Hematopoietic multipotent progenitor cell treated with erythropoietin and hydrocortisone succinate and interleukin-3 and kit ligand, for 8 days (in vitro differentiated cells): Measurements from ENCODE around the gene CPNE5.
A peak's percentile ranks its signal among the peaks of the same experiment; 100 is the strongest.

ENCODE experiments used
- DNase-seq: peaks from one replicate; pipeline ENCODE4 v3.0.0-alpha.2; 2015

The CPNE5 gene

DNA sequence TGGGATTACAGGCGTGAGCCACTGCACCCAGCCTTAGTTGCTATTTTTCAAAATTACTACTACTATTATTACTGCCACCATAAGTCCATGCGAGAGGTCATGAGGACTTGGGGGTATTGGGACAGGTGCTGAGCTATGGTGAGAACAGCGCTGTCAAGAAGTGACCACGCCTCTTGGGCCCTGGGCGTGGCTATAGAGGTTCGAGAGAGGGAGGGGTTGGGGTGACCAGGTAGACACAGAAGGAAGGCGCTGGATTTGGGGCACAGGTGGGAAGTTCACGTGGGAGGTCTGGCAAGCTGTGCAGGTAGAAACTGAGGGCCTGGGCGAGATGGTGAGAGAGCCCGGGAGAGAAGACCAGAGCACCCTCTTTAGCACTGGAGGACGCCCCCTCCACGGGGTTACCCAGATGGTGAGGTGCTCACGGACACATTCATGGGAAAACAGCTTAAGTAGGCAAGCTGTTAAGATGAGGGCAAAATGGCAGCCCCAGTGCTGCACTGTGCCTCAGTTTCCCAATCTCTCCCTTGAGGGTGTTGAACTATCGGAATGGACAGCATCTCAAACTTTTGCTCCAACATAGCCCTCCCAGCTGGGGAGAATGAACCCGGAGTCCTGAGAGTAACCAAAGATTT, 80.6 kb downstream of the CPNE5 start:
- no peak for DNase-seq

DNA sequence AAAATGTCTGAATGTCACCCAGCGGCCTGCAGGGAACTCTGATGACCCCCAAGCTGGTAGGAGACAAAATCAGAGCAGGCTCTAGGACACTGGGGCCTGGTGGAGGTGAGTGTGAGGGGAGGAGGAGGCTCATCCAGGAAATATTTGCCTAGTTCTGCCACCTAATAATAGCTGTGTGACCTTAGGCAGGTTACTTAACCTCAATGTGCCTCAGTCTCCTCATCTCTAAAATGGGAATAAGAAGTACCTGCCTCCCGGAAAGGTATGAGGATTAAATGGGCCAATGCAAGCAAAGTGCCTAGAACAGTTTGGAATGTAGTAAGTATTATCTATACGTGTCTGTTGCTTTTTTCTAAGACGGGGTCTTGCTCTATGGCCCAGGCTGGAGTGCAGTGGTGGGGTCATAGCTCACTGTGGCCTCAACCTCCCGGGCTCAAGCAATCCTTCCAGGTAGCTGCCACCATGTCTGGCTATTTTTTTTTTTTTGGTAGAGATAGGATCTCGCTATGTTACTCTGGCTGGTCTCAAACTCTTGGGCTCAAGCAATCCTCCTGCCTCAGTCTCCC, 81.2 kb downstream of the CPNE5 start:
- DNase-seq: no peak

DNA sequence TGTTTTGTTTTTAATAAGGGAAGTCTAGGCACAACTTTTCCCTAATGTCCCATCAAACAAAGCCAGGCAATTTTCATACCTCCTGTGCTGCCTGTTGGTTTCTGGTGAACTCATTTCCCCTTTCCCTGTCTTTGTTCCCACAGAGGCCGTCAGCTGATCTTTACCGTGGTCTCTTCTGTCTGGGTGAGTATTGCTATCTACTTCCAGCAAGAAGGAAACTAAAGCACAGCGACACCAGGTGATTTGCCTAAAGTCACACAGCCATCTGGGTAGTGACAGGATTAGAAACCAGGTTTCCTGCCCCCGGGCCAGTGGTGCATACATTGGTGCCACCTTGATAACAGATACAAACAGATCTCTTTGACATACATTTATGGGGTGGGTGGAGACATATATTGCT, 82.0 kb downstream of the CPNE5 start:
- no peak for DNase-seq

DNA sequence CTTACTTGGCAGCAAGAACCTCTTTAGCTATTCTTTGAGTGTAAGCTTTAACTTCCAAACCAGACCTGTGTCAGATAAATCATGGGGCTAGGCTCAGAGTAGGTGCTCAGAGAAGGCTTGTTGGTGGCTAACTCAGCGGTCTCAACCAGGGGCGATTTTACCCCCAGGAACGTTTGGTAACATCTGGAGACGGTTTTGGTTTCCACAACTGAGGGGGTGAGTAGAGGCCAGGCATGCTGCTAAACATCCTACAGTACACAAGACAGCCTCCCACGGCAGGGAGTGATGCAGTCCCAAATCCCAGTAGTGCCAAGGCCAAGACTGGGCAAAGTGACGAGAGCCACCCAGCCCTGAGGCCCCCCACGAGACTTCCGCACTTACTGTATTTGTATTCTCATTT, 82.5 kb downstream of the CPNE5 start:
- no peak for DNase-seq

DNA sequence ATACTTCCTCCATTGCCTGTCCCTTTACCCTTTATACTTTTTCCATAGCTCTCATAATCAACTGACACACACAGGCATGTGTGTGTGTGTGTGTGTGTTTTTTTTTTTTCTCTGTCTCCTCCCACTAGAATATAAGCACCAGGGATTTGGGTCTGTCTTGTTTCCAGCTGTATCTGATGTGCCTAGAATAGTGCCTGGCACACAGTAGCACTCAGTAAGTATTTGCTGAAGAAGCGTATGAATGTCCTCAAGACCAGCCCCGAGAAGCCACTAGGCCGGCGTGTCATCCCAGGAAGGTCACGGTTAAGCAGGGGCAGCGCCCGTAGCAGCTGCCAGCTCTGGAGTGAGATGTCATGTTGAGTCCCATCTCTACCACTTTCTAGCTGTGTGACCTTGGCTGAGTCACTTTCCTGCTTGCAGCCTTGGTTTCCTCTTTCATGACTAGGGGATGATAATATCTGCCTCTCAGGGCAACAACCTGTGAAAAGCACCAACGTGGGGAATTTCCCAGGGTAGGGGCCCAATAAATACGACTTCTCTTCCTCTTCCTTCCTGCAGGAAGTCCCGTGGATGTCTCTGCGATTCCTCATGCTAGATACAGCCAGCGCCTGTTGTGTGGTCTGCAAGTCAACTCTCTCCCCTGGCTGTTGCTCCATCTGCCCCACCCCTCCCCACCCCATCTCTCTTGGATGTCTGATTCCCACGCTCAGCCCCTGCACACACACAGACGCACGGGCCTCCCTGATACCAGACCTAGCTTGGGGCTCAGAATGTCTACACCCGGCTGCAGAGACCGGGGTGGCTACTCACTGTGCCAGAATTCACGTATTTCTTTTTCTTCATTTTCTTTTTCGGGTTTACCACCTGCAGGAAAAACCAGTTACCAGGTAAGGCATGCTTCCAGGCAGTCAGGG, 83.6 kb downstream of the CPNE5 start:
- peak; percentile 6 for DNase-seq

DNA sequence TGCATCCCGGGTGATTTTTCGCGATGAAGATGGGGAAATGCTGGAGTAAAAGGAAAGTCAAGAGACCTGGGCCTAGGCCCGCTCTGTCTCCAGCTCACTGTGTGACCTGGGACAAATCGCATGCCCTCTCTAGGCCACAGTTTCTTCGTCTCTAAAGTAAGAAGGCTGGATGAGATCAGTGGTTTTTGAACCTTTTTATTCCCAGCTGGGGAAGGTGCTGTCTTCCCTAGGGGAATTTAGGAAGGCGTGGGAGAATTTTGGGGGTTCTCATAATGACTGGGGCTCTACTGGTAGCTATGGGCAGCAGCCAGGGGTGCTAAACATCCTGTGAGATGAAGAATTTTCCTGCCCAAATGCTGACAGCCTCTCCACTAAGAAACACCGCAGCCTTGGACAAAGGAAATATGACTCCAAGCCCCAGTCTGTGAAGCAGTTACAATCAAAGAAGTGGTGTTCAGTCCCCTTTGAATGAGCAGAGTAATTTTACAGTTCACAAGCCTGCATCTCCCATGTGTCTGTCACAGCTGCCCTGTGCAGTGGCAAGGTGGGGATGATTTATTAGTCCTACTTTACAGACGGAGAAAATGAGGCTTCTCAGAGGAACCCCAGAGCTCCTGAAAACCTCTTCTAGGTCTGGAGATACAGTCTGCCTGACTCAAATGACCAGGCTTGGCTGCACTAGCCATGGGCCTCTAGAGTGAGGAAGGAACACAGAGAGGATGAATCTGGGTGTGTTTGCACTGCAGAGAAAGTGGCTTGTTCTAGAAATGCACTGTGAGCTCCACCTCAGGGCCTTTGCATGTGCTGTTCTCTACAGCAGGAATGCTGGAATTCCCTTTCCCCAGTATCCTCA, 84.4 kb downstream of the CPNE5 start:
- DNase-seq: no peak

DNA sequence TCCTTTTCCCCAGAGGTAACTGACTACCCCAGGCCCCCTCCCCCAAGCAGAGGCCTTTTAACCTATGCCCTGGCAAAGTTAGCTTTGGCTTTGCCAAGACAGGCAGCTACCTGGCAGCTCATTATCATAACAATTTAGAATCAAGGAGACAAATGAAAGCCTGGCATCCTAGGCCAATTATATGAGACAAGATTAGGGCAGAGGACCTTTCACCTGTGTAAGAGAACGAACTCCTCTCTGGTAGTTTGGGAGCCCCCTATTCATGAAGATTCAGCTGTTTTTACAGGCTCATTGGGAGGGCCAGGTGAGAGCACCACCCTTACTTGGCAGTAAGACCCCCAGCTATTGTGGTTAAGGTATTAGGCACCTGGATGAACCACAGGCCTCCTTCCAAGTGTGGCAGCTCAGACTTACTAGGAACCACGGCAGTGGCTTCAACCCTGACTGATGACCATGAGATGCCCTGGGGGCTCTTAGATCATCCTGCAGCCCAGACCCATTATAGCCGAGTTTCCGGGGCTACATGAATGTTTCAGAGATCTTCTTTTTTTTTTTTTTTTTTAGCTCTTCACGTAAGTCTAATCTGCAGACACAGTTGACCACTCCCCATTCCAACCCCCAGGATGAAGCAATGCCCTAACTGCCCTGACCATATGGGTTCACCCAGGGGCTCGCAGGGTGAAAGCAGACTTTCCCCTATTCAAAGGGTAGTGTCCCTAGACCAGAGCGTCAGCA, 85.4 kb downstream of the CPNE5 start:
- no peak for DNase-seq

DNA sequence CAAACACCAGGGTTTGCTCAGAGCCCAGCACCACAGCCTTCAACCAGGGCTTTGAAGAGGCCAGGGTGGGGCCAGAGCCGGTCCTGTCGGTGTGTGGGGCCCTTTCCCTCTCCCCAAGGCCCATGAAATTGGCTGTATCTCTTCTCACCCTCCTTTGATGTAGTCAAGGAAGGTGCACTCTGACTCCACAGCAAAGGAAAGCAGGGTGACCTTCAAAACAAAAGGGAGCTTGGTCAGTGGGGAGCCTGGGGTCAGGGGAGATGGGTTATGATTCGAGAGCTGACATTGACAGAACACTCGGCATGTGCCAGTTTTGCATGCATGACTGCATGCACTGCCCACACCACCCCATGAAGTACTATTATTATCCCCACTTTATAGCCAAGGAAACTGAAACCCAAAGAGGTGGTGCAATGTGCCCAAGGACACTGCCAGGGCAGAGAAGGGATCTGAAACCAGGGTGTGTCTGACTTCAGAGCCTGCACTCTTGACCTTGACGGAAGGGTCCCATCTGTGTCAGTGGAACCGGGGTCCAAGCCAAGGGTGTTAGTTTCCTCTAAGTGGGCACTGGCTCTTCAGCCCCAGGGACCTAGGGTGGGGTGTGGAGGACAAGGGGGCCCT, 86.2 kb downstream of the CPNE5 start:
- no peak for DNase-seq

DNA sequence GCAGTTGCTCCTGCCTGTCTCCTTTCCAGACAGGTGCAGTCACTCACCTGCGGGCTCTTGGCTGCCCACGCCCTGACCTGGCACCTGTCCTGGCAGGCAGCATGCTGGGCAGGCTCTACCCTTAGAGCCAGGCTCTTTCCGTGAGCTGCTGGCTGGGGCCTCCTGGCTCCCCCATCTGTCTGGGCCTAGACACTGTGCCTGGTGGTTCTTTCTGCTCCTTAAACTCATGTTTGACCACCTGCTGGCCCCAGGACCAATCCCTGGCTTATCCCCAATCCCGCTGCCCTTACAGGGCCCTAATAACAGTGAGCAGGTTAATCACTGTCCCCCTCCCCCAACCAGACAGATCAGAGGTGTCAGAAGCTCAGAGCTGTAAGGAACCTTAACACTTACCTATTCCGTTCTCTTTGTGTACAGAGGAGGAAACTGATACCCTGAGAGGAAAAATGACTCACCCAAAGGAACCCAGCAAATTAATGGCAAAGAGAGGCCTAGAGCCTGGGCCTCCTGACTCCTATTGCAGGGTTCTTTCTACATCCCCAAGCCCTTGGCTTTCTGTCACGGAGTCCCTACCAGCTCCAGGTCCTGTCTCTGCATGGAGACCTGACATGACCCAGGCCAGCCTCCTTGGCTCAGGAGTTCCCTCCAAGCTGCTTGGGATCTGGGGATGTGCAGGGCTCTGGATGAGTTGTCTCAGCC, 86.9 kb downstream of the CPNE5 start:
- no peak for DNase-seq

DNA sequence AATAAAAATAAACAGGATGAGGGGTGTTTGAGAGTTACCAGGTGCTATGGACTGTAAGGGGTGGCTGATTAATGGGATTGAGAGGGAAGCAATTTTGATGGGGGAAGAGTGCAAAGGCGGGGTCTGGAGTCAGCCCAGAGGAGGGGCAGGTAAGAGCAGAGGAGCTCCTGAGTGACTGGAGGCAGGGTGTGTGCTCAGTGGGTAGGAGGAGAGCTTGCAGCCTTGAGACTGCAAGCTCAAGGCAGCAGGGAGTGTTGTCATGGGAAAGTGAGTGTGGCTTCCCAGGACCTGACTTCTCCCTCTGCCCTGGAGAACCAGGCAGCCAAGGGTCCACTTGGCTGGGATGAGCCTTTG, 87.4 kb downstream of the CPNE5 start:
- no peak for DNase-seq

DNA sequence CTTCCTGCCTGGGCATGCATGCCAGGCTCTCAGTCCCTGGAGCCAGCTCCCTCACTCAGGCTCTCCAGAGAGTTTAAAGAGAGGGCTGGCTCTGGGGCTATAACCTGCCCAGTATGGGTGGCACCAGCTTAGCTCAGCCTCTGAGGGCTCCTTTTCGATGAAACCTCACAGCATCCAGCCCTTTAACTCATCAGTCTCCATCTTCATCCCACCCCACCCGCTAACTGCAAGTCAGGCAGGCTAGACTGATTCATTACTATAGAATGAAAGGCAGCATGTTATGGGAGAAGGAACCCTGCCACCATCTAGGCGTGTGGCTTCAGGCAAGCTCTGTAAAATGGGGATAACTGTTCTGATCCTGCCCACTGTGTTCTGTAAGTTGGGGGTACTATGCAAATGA, 88.2 kb downstream of the CPNE5 start:
- DNase-seq: no peak

DNA sequence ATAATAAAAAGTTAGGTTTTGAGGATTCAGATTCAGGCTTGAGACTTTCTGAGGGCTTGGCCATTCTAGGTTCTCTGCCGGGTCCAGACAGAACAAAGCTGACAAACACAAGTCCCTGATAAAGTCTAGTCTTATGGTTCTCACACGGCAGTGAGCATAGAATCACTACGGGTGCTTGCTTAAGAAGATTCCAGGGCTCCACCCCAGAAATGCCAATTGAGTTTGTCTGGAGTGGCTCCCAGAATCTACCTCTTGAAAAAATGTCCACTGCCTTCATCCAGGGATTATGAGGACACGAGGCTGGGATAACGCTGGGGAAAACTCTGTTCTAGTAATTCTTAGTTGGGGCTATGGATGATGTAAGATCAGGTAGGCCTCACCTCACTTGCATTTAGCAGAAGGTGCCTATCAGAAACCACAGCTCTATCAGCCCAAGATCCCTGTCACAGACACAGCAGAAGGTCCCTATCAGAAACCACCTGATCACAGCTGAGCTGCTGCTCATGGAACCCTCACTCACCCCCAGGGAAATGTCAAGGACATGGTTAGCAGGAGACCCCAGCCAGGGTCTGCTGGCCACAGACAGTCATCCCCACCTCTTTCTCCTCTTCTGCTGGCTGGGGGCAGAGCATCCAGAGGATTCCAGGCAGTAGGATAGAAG, 89.3 kb downstream of the CPNE5 start:
- DNase-seq: no peak

DNA sequence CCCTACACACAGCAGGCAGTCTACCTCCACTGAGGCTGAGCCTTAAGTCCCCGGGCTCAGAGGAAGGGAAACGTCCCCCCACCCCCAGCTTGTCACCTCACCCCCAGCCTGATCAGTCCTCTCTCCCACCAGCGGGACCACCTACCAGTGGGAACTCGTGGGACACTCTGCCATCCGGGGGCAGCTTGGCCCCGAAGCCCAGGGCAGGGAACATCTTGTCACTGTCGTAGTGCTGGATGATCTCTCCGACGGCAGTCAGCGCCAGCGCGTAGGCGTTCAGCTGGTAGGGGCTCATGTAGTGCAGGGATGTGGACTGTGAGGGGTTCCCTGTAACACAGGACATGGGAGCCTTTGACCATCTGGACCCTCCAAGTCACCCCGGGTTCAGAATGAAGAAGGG, 93.0 kb downstream of the CPNE5 start:
- DNase-seq: no peak

DNA sequence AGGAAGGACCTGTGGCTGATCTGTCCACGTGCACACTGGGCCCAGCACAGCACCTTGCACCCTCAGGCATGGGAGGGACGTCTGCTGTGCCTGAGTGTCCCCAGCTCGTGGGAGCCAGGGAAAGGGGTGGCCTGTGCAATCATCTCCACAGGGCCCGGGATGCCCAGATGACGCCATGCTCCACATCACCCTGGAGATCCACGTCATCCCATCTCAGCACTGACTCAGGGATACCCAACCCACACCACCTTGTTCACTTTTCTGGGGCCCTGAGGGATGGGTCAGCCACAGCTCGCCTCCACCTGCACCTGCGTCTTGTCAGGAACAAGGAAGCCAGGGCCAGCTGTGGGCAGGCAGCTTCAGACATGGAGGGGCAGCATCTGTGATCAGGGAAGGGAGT, 93.4 kb downstream of the CPNE5 start:
- no peak for DNase-seq

DNA sequence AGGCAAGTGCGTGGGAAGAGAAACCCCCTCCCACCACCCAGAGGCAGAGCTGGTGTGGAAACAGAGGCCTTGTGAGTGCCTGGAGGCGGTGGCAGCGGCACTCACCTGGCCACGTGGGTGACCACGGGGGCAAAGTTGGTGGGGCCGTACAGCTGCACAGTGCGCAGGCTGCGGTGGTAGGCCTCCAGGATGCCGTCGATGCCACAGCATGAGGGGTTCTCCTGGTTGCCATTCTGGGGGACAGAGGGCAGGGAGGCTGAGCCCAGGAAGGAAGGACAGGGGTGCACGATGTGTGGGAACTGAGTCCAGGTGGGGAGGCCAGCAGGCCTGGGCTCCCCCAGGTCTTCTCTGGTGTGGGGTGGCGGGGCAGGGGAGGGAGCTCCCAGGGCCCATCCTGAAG, 94.0 kb downstream of the CPNE5 start:
- no peak for DNase-seq

DNA sequence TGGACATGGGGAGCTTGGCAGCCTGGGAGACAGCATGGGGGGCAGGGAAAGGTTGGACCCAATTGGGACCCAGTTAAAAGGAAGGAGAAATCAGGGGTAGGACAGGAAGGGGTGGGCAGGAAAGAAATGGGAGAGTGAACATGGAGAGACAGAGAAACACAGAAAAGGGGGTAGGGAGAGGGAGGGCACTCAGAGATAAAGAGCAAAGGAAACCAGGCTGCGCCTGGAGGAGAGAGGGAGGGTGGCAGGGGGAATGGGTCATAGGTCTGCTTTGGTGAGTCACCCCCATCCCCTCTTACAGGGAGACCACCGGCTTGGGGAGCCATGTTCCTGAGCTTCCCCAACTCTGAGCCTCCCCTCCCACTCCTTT, 95.0 kb downstream of the CPNE5 start:
- DNase-seq: no peak

DNA sequence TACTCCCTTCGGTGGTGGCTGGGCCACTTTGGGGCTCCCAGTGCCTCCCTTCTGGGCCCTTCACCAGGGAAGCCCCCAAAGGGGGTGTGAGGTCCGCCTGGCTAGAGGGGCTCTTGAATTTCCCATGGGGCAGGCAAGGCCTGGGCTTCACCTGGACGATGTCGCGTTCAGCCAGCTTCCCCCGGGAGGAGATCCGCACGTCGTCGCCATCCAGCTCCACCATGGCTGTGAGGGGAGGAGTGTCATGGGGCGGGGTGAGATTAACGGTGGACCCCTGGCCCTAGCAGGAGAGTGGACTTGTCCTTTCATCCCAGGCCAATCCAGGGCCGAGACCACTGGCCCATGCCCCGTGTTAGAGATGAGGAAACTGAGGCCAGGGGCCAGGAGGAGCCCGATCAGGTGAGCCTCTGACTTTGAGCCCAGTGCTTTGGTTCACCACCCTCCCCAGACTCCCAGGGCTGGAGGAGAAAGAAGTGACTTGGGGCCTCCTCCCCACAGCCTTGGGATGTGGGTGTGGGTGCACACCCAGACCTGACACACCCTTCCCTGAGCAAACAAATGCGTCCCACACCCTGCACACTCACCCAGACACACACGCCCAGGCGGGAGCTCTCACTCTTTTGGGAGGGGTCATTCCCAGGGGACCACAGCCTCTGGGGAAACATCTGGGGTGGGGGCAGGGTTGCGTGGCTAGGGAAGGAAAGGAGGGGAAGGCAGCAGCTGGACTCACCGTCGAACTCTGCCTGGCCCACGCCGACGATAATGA, 95.5 kb downstream of the CPNE5 start:
- DNase-seq: peak; percentile 52

DNA sequence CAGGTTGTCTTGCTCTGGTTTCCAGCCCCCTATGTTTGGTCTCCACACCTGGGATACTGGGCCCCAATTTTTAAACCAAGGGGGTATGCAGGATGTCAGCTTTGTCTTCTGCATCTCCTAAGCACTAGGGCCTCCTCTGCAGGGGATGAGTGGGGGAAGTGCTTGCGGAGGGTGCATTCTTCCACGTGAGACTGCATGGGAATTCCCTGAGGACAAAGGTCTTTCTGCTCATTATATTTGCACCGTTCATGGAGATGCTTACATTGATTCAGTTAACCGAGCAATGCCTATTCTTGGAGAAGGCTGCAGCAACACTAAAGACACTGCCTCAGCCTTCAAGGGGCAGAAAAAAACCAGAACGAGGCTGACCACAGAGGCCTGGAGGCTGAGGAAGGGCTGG, 96.2 kb downstream of the CPNE5 start:
- DNase-seq: no peak

DNA sequence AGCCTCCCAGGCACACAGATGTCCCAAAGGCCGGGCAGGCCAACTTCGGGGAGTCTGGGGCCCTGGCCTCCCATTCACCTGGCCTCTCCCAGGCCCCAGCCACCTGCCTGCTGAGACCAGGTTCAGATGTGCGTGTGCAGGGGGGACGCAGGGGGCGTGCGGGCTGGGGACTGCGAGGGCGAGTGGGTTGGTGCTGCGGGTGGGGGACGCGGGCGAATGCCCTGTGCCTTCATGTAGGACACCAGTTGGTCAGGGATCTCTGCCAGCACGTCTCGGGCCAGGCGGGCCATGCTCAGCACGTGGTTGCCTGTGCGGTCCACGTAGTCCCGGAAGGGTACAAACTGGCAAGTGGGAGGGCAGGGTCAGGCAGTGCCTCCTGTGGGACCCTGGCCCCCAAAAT, 97.1 kb downstream of the CPNE5 start:
- no peak for DNase-seq

DNA sequence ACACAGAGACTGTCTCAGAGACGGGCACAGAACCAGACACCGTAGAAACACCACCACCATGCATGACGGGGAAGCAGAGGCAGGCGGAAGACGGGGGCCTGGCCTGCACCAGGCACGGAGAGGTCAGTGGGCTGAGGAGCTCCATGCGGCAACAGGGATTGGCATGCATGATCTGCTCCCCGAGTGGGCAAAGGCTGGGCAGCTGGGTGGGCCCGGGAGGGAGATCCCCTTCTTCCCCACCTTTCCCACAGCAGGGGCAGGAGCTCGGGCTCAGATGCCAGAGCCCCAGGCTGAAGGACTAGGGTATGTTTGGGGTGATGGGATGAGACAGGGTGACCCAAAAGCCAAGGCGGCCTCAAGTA, 98.4 kb downstream of the CPNE5 start:
- no peak for DNase-seq
